Inferior parietal cortex (tissue), 1 donor: Measurements from ENCODE around the gene MAJIN.
"Not testable (repeated sequence)": the region's sequence is repeated elsewhere in the genome, so short reads cannot be mapped to it uniquely, and the experiment has no call there.

Source experiments
- DNase-seq: peaks from one replicate; pipeline ENCODE4 v3.0.0-alpha.2; 2016; ENCODE audit errors: extremely low spot score

The MAJIN gene

DNA sequence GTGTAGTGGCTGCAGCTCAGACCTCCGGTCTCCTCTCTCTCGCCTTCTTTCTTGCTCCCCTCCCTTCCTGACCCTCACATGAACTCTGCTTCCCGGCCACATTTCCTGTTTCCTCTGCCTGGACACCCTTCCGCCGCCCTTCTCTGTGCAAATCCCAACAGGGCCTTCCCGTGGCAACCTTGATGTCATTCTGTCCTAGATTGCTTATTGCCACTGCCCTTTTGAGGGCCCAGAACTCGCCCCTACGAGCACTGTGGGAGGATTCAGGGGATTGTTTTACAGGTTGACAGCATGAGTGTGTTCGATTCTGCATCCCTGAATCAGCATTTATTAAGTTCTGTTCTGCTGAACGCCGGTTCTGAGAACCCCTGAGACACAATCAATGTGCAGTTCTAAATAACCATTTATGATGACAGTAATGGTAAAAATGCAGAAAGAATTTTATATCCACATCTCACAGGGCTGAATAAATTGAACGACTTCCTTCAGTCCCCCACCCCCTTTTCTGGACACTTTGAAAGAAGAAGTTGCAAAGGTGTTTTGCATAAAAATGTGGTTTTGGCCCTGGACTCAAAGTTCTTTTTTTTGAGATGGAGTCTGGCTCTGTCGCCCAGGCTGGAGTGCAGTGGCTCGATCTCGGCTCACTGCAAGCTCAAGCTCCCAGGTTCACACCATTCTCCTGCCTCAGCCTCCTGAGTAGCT, 18.5 kb upstream of the MAJIN start:
- DNase-seq, result no peak

- DNase-seq, result no peak
Measured at GRCh38 chr11:64989416-64989815, 17.5 kb upstream of the MAJIN start.

- DNase-seq, result no peak
Measured at GRCh38 chr11:64987998-64988854, 16.3 kb upstream of the MAJIN start.

- not testable (repeated sequence) for DNase-seq
Measured at GRCh38 chr11:64983339-64983738, 11.4 kb upstream of the MAJIN start.

DNA sequence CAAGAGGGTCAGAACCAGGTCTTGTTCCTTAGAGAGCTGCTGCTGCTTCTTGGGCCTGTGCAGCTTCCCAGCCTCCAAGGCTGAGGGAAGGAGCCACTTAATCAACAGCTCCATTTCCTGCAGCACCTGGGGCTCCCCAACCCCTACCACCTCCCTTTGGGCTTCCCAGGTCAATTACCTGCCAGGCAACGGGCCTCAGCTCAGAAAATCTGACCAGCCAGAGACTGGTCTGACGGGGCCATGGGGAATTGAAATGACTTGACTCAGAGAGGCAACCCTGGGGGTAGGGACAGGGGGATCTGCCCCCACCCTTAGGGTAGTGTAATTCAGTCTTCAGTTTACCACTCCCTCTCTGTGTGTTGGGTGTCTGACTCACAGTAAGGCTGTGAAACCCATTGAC, 4.7 kb upstream of the MAJIN start:
- DNase-seq, result no peak

- DNase-seq, result no peak
Measured at GRCh38 chr11:64974124-64974523, 2.2 kb upstream of the MAJIN start.

DNA sequence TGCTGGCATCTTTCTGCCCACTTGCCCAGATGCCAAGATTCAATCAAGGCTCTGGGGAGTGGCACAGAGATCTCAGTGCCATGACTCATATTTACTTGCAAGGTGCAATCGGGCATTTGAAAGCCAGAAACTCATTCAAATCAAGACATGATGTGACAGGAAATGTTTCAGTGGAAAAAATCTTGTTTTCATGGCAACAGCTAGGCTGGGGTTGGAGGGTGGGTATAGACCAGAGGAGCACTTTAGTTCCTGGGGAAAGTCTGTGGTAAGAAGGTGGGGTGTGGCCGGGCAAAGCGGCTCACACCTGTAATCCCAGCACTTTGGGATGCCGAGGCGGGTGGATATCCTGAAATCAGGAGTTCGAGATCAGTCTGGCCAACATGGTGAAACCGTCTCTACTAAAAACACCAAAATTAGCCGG, 1.2 kb downstream of the MAJIN start:
- DNase-seq, result no peak

DNA sequence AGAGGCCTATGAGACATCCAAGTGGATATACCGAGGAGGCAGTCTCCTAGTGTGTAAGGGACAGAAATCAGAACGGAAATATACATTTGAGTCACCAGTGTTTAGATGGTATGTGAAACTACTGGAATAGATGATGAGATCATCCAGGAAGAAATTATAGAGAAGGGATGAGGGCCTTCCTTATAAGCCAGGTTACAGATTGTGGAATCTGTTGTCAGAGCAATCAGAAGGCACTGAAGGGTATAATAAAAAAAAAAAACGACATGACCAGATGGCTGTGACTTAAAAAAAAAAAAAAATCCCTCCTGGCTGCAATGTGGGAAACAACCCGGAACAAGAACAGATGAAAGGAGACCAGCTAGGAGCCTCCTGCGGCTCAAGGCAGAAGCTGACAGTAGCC, 2.7 kb downstream of the MAJIN start:
- no peak for DNase-seq

DNA sequence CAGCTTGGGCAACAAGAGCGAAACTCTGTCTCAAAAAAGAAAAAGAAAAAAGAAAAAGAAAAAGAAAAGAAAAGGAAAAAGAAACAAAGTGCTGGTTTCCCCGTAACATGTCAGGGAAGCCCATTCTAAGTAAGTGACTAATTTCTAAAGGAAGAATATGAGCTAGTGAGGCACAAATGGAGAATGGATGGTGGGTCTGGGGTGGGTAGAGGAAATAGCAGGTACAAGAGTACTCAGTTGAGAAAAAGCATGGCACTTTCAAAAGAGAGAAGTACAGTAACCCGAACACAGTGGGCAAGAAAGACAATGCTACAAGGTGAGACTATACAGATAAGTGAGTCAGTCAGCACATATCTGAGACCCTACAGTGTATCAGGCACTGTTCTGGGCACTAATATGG, 4.5 kb downstream of the MAJIN start:
- DNase-seq, result no peak

DNA sequence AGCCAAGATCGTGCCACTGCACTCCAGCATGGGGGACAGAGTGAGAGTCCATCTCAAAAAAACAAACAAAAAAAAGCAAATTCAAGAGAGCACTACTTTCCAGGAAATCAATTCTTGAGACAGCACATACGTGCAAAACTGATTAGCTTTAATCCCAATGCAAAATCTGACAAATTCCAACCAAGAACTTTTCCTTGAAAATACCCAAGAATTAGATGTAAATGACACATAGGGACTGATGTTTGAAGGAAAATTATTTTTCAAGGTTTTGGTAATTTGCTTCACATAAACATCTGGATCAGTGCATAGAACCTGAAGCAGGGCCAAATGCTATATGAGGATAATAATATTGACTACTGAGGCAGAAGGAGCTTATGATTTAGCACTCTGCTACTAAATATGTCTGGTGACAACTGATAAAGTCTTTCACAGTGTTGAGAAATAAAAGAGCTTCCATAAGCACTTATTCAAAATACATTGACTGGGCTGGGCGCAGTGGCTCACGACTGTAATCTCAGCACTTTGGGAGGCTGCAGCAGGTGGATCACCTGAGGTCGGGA, 8.8 kb downstream of the MAJIN start:
- DNase-seq, result no peak

GRCh38 chr11:64960719-64961118, 11.2 kb downstream of the MAJIN start:
- DNase-seq, result no peak

GRCh38 chr11:64959498-64959897, 12.4 kb downstream of the MAJIN start:
- DNase-seq, result no peak

DNA sequence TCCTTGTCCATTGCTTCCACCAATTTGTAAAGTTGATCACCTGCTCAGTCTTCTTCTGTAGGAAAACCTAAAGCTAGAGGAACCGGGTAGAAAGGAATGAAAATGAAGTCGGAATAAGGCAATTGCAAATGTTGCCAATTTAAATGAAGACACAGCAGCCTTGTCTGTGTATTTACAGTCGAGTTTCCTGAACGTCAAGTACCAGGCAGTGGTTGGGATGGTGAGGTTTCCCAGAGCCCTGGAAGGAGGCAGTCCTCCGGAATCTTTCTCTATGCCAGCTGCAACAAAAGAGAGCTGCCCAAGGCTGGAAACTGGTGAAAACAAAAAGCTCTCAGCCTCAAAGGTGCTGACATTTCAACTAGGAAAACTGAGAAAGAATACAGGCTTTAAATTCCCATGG, 17.7 kb downstream of the MAJIN start:
- no peak for DNase-seq

DNA sequence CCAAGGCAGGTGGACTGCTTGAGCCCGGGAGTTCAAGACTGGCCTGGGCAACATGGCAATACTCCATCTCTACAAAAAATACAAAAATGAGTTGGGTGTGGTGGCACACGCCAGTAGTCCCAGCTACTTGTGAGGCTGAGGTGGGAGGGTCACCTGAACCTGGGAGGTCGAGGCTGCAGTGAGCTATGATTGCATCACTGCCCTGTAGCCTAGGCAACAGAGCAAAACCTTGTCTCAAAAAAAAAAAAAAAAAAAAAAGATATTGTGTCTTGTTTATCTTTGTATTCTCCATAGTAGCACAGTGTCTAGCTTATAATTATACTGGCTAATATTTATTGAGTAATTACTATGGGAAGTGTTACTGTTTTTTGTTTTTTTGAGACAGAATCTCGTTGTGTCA, 20.4 kb downstream of the MAJIN start:
- no peak for DNase-seq

- DNase-seq, result no peak
Measured at GRCh38 chr11:64947208-64947814, 24.6 kb downstream of the MAJIN start.

DNA sequence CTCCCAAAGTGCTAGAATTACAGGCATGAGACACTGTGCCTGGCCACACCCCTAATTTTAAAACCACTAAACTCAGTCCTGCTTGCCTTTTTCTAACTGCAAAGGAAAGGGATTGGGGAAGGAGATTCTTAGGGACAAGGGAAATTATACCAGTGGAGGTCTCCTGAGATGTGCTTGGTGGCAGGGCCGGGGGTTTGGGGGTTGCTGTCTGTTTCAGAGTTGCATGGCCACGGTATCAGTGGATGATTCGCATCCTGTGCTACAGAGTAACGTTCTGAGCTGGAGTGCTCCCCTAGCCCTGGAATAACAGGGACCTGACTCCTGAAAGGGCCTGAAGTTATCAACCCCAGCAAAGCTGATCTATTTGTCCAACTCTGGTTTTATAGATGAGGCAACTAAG, 35.4 kb downstream of the MAJIN start:
- no peak for DNase-seq

DNA sequence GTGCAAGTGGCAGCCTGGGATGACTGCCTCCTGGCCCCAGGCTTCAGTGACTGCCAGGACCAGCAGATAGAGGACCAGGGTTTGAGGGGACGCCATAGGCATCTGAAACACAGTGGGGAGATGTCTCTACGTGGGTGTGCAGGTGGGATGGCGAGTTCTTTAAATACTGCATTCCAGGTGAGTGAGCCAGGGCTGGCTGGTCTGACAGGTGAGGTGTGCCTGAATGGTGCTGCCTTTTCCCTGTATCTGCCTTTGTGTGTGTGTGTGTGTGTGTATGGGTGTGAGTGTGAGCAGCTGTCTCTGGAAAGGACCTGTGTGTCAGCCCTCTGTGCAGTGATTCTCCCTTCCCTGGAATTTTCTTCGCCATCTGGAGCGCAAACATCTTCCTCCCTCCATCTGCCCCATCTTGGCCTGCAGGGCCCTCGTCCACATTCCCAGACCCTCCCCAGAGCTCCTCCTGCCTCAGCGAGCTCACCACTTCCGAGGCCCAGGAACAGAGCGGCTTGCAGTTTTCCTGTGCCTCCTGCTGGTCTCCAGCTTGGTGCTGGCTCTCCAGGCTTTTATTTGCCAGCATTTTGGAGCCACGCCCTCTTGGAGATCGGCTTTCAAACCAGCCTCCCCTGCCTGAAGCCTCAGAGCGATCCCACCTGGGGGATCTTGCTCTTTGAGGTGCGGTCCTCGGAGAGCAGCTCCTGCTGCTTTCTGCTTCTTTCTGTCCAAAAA, 36.4 kb downstream of the MAJIN start, which contains the start of gene GPHA2:
TSS of gene GPHA2 (minus strand) at position 535 of the 723 bp plus-strand sequence. CDS start at position 102, 433 bp downstream.
- no peak for DNase-seq

GRCh38 chr11:64934682-64935358, 37.1 kb downstream of the MAJIN start:
- no peak for DNase-seq

- no peak for DNase-seq
Measured at GRCh38 chr11:64933935-64934681, 37.8 kb downstream of the MAJIN start.

- no peak for DNase-seq
Measured at GRCh38 chr11:64933213-64933934, 38.5 kb downstream of the MAJIN start.
